SK-N-SH treated with all-trans-retinoic acid at 6 μM for 48 hours (cell line): ENCODE measurements around the gene CRYGS.

Experiments
- ATAC-seq: fragments of 200-7000 bp; cut with Tn5 transposase; 3 replicates; pipeline ENCODE4 v1.9.1; 2020; ENCODE audit warnings: mild to moderate bottlenecking, moderate library complexity
- ARNTL ChIP-seq: fragments of 450-650 bp; formaldehyde crosslinking; IDR thresholded peaks from 2 replicates; pipeline ENCODE4 v1.5.0; 2020; ENCODE audit warnings: low read depth, mild to moderate bottlenecking, moderate library complexity, borderline replicate concordance
- BACH2 ChIP-seq: fragments of 250-450 bp; sonication (Bioruptor Pico); IDR thresholded peaks from 2 replicates; pipeline ENCODE4 v1.9.0; 2021; ENCODE audit warnings: mild to moderate bottlenecking, borderline replicate concordance
- CREB5 ChIP-seq: fragments of 250-450 bp; sonication (Bioruptor Pico); IDR thresholded peaks from 2 replicates; pipeline ENCODE4 v1.5.1; 2020; ENCODE audit warnings: low read depth, mild to moderate bottlenecking, moderate library complexity
- CSDC2 ChIP-seq: fragments of 250-450 bp; sonication (Bioruptor Pico); IDR thresholded peaks from 2 replicates; pipeline ENCODE4 v1.5.0; 2020; ENCODE audit warnings: mild to moderate bottlenecking, moderate library complexity
- ESRRG ChIP-seq: fragments of 250-450 bp; sonication (Bioruptor Pico); IDR thresholded peaks from 2 replicates; pipeline ENCODE4 v1.6.1; 2021; ENCODE audit warnings: mild to moderate bottlenecking
- GLIS3 ChIP-seq: fragments of 250-450 bp; sonication (Bioruptor Pico); IDR thresholded peaks from 2 replicates; pipeline ENCODE4 v1.5.0; 2020; ENCODE audit warnings: mild to moderate bottlenecking, moderate library complexity
- ISL1 ChIP-seq: fragments of 250-450 bp; sonication (Bioruptor Pico); IDR thresholded peaks from 2 replicates; pipeline ENCODE4 v2.1.2; 2022; ENCODE audit warnings: mild to moderate bottlenecking, moderate library complexity
- OSR1 ChIP-seq: fragments of 250-450 bp; sonication (Bioruptor Pico); IDR thresholded peaks from 2 replicates; pipeline ENCODE4 v1.8.0; 2022; ENCODE audit warnings: moderate library complexity, mild to moderate bottlenecking, inconsistent platforms
- POU6F1 ChIP-seq: fragments of 250-450 bp; sonication (Bioruptor Pico); IDR thresholded peaks from 2 replicates; pipeline ENCODE4 v1.8.0; 2021; ENCODE audit warnings: low read depth, mild to moderate bottlenecking, moderate library complexity, borderline replicate concordance
- PPARA ChIP-seq: fragments of 250-450 bp; sonication (Bioruptor Pico); IDR thresholded peaks from 2 replicates; pipeline ENCODE4 v1.5.0; 2020; ENCODE audit warnings: mild to moderate bottlenecking, borderline replicate concordance
- SNAI2 ChIP-seq: fragments of 250-450 bp; sonication (Bioruptor Pico); IDR thresholded peaks from 2 replicates; pipeline ENCODE4 v1.5.0; 2020; ENCODE audit warnings: mild to moderate bottlenecking, moderate library complexity
- TCF4 ChIP-seq: fragments of 250-450 bp; sonication (Bioruptor Pico); IDR thresholded peaks from 2 replicates; pipeline ENCODE4 v1.8.0; 2021; ENCODE audit warnings: mild to moderate bottlenecking, moderate library complexity, borderline replicate concordance
- TOX ChIP-seq: fragments of 250-450 bp; sonication (Bioruptor Pico); IDR thresholded peaks from 2 replicates; pipeline ENCODE4 v1.8.0; 2021; ENCODE audit warnings: mild to moderate bottlenecking, moderate library complexity, borderline replicate concordance
- TSHZ2 ChIP-seq: fragments of 250-450 bp; sonication (Bioruptor Pico); IDR thresholded peaks from 2 replicates; pipeline ENCODE4 v1.5.0; 2020; ENCODE audit warnings: mild to moderate bottlenecking, moderate library complexity
- ZC3H10 ChIP-seq: fragments of 250-450 bp; sonication (Bioruptor Pico); IDR thresholded peaks from 2 replicates; pipeline ENCODE4 v1.5.1; 2021; ENCODE audit warnings: mild to moderate bottlenecking, moderate library complexity
- ZFP3 ChIP-seq: fragments of 250-450 bp; sonication (Bioruptor Pico); IDR thresholded peaks from 2 replicates; pipeline ENCODE4 v1.5.0; 2020; ENCODE audit warnings: mild to moderate bottlenecking, moderate library complexity
- ZNF70 ChIP-seq: fragments of 450-650 bp; formaldehyde crosslinking; IDR thresholded peaks from 2 replicates; pipeline ENCODE4 v1.5.0; 2020; ENCODE audit warnings: mild to moderate bottlenecking, moderate library complexity
- ZNF8 ChIP-seq: fragments of 450-650 bp; formaldehyde crosslinking; IDR thresholded peaks from 2 replicates; pipeline ENCODE4 v1.5.0; 2020; ENCODE audit warnings: mild to moderate bottlenecking, moderate library complexity
- TF ChIP-seq, protein P1 (sequence below): fragments of 250-450 bp; sonication (Bioruptor Pico); IDR thresholded peaks from 2 replicates; pipeline ENCODE4 v1.8.0; 2020; ENCODE audit warnings: mild to moderate bottlenecking, moderate library complexity, borderline replicate concordance
- TF ChIP-seq, protein P2 (sequence below): fragments of 250-450 bp; sonication (Bioruptor Pico); IDR thresholded peaks from 2 replicates; pipeline ENCODE4 v1.5.1; 2021; ENCODE audit warnings: mild to moderate bottlenecking, moderate library complexity

Gene CRYGS

DNA sequence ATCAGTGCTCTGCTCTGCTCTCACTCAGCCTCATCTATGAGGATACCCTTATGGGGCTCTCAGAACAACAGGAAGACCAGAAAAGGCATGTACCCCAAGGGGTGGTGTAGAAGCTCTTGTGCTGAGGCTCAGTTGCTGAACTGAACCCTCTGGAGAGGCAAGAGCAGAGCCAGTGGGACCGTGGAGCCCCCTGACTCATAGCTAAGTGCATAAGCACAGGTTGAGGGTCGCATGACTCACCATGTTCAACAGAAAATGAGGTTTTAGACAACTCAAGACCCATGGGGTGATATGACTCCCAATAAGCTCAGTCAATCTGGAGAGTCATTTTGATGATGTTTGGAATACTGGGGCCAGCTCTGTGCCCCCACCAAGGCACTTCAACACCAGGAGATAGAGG is 37.3 kb downstream of the CRYGS start:
- TF ChIP-seq ZNF8 (CRISPR knock-in tag) = no peak
- TF ChIP-seq BACH2 (CRISPR knock-in tag) = no peak
- no peak for TF ChIP-seq OSR1 (CRISPR knock-in tag)
- TF ChIP-seq TSHZ2 (CRISPR knock-in tag) = no peak
- TF ChIP-seq TOX (CRISPR knock-in tag) = no peak
- no peak for TF ChIP-seq ARNTL
- TF ChIP-seq GLIS3 (CRISPR knock-in tag) = no peak
- no peak for TF ChIP-seq PPARA
- TF ChIP-seq CREB5 (CRISPR knock-in tag) = no peak
- no peak for TF ChIP-seq CSDC2 (CRISPR knock-in tag)
- TF ChIP-seq ZFP3 = no peak
- no peak for TF ChIP-seq POU6F1
- TF ChIP-seq, protein P1, sequence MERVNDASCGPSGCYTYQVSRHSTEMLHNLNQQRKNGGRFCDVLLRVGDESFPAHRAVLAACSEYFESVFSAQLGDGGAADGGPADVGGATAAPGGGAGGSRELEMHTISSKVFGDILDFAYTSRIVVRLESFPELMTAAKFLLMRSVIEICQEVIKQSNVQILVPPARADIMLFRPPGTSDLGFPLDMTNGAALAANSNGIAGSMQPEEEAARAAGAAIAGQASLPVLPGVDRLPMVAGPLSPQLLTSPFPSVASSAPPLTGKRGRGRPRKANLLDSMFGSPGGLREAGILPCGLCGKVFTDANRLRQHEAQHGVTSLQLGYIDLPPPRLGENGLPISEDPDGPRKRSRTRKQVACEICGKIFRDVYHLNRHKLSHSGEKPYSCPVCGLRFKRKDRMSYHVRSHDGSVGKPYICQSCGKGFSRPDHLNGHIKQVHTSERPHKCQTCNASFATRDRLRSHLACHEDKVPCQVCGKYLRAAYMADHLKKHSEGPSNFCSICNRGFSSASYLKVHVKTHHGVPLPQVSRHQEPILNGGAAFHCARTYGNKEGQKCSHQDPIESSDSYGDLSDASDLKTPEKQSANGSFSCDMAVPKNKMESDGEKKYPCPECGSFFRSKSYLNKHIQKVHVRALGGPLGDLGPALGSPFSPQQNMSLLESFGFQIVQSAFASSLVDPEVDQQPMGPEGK (CRISPR knock-in tag) = no peak
- TF ChIP-seq SNAI2 (CRISPR knock-in tag) = no peak
- TF ChIP-seq ESRRG (CRISPR knock-in tag) = no peak
- TF ChIP-seq, all 23 proteins: peak for 0
- ATAC-seq = no peak

GRCh38 chr3:186506191-186506739 is 37.9 kb downstream of the CRYGS start:
- ATAC-seq = no peak
- TF ChIP-seq TCF4 (CRISPR knock-in tag) = no peak
- TF ChIP-seq ZNF70 = no peak
- TF ChIP-seq ISL1 = no peak
- TF ChIP-seq OSR1 (CRISPR knock-in tag) = no peak
- TF ChIP-seq ARNTL = no peak
- TF ChIP-seq GLIS3 (CRISPR knock-in tag) = no peak
- TF ChIP-seq BACH2 (CRISPR knock-in tag) = no peak
- TF ChIP-seq ZNF8 (CRISPR knock-in tag) = no peak
- TF ChIP-seq ESRRG (CRISPR knock-in tag) = no peak
- no peak for TF ChIP-seq SNAI2 (CRISPR knock-in tag)
- TF ChIP-seq POU6F1 = no peak
- TF ChIP-seq, protein P2, sequence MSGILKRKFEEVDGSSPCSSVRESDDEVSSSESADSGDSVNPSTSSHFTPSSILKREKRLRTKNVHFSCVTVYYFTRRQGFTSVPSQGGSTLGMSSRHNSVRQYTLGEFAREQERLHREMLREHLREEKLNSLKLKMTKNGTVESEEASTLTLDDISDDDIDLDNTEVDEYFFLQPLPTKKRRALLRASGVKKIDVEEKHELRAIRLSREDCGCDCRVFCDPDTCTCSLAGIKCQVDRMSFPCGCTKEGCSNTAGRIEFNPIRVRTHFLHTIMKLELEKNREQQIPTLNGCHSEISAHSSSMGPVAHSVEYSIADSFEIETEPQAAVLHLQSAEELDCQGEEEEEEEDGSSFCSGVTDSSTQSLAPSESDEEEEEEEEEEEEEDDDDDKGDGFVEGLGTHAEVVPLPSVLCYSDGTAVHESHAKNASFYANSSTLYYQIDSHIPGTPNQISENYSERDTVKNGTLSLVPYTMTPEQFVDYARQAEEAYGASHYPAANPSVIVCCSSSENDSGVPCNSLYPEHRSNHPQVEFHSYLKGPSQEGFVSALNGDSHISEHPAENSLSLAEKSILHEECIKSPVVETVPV (CRISPR knock-in tag) = no peak
- TF ChIP-seq ZC3H10 (CRISPR knock-in tag) = no peak
- TF ChIP-seq TOX (CRISPR knock-in tag) = no peak
- no peak for TF ChIP-seq CSDC2 (CRISPR knock-in tag)
